GM12892 (cell line): ENCODE data around the gene TTC38.

Experiments
- POLR2A ChIP-seq: IDR thresholded peaks from 2 replicates; pipeline ENCODE4 v1.6.1; 2011; ENCODE audit warnings: low read depth, low read length, control low read depth
- POLR2AphosphoS5 ChIP-seq: IDR thresholded peaks from 2 replicates; pipeline ENCODE4 v1.6.1; 2011; ENCODE audit warnings: low read depth, low read length, control low read depth
- TAF1 ChIP-seq: IDR thresholded peaks from 2 replicates; pipeline ENCODE4 v1.6.1; 2011; ENCODE audit warnings: low read depth, mild to moderate bottlenecking, control low read depth, low read length, borderline replicate concordance

GRCh38 chr22:46251816-46252380 lies 15.9 kb upstream of the TTC38 start:
- TF ChIP-seq POLR2A (no peak), POLR2AphosphoS5 (no peak), TAF1 (no peak)
